ENCODE results near the gene KDM5B.

- TF ChIP-seq, protein P1, sequence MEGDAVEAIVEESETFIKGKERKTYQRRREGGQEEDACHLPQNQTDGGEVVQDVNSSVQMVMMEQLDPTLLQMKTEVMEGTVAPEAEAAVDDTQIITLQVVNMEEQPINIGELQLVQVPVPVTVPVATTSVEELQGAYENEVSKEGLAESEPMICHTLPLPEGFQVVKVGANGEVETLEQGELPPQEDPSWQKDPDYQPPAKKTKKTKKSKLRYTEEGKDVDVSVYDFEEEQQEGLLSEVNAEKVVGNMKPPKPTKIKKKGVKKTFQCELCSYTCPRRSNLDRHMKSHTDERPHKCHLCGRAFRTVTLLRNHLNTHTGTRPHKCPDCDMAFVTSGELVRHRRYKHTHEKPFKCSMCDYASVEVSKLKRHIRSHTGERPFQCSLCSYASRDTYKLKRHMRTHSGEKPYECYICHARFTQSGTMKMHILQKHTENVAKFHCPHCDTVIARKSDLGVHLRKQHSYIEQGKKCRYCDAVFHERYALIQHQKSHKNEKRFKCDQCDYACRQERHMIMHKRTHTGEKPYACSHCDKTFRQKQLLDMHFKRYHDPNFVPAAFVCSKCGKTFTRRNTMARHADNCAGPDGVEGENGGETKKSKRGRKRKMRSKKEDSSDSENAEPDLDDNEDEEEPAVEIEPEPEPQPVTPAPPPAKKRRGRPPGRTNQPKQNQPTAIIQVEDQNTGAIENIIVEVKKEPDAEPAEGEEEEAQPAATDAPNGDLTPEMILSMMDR (conservative IDR thresholded peaks at IDR 0.05; ENCODE audit: low read length), result no peak
- no peak for TF ChIP-seq EZH2phosphoT487 (IDR thresholded peaks at IDR 0.05; ENCODE audit: borderline replicate concordance, low read depth, low read length)
Measured at GRCh38 chr1:202786804-202787203, 21.4 kb downstream of the KDM5B start.
